CD4-positive, alpha-beta T cell (primary cell): Measurements from ENCODE around the gene HADHA. TPM values are rescaled to one million over a fixed set of nuclear protein-coding genes. Genes with fewer than 3 reads are reported as not detected.

Experiments
- ATAC-seq: fragments of 200-7000 bp; cut with Tn5 transposase; one replicate; pipeline ENCODE4 v1.10.0; 2022; ENCODE audit warnings: mild to moderate bottlenecking; ENCODE audit not compliant: poor library complexity
- CTCF ChIA-PET: fragments of 350-600 bp; sonication (Branson Sonifier 250); formaldehyde crosslinking; loops from one replicate; lab custom pipeline; 2021; ENCODE audit warnings: antibody characterized with exemption, inconsistent platforms; lab: Charles Lee
- POLR2A ChIA-PET: fragments of 350-600 bp; sonication (Branson Sonifier 250); formaldehyde crosslinking; loops from one replicate; lab custom pipeline; 2021; ENCODE audit warnings: antibody characterized with exemption, inconsistent platforms; lab: Charles Lee
- DNase-seq, 14 experiments: peaks; one replicate each; pipeline ENCODE4 v3.0.0-alpha.2; 2013 to 2020; ENCODE audit warnings: mixed read lengths in 2 of 14
- H3K27ac ChIP-seq, 2 donors: one replicate each; pipeline versions ENCODE4 v1.5.1 to v1.7.0; 2013; ENCODE audit warnings: low read length in 2 of 2, low read depth in 1 of 2, mild to moderate bottlenecking in 1 of 2
- H3K27me3 ChIP-seq, 2 experiments: 1 replicate in 1 of 2; 2 replicates in 1 of 2; pipeline versions ENCODE4 v1.6.1 to v1.7.0; 2013; ENCODE audit warnings: low read length in 2 of 2, control low read depth in 1 of 2, mild to moderate bottlenecking in 1 of 2, moderate library complexity in 1 of 2; ENCODE audit not compliant: insufficient read depth in 2 of 2, control insufficient read depth in 1 of 2
- H3K36me3 ChIP-seq: one replicate; pipeline ENCODE4 v1.6.1; 2013; ENCODE audit warnings: low read length, control low read depth; ENCODE audit not compliant: insufficient read depth
- H3K4me1 ChIP-seq: one replicate; pipeline ENCODE4 v1.6.1; 2013; ENCODE audit warnings: low read length, control low read depth; ENCODE audit not compliant: insufficient read depth
- H3K4me3 ChIP-seq: one replicate; pipeline ENCODE4 v1.5.1; 2013; ENCODE audit warnings: mild to moderate bottlenecking, low read length, moderate library complexity
- H3K9me3 ChIP-seq, 2 experiments: 1 replicate in 1 of 2; 2 replicates in 1 of 2; pipeline versions ENCODE4 v1.6.1 to v1.7.0; 2013; ENCODE audit warnings: low read length in 2 of 2, mild to moderate bottlenecking in 2 of 2, control low read depth in 1 of 2, moderate library complexity in 1 of 2; ENCODE audit not compliant: control insufficient read depth in 1 of 2, insufficient read depth in 1 of 2
- H3K27ac Mint-ChIP-seq: one replicate; pipeline ENCODE4 v1.8.0; 2020; ENCODE audit warnings: mixed read lengths
- H3K27me3 Mint-ChIP-seq: one replicate; pipeline ENCODE4 v1.8.0; 2021; ENCODE audit warnings: mixed read lengths
- H3K36me3 Mint-ChIP-seq: one replicate; pipeline ENCODE4 v1.8.0; 2021; ENCODE audit warnings: low read depth, mixed read lengths
- H3K4me1 Mint-ChIP-seq: one replicate; pipeline ENCODE4 v1.8.0; 2021; ENCODE audit warnings: low read depth, mixed read lengths
- H3K4me3 Mint-ChIP-seq: one replicate; pipeline ENCODE4 v1.8.0; 2020; ENCODE audit warnings: mild to moderate bottlenecking, mixed read lengths
- H3K9me3 Mint-ChIP-seq: one replicate; pipeline ENCODE4 v1.8.0; 2020; ENCODE audit warnings: mixed read lengths
- CTCF ChIP-seq: fragments of 200-600 bp; IDR thresholded peaks from one replicate; pipeline ENCODE4 v1.8.0; 2022; ENCODE audit warnings: antibody characterized with exemption, mild to moderate bottlenecking
- intact Hi-C, 2 experiments: fragments of 100-400 bp; cut with DNase I in 1 of 2; cut with micrococcal nuclease in 1 of 2; formaldehyde crosslinking; loops; one replicate each; pipeline versions ENCODE4 v1.15.1 to v1.9.0; 2023 to 2025; cut with DNase I, micrococcal nuclease
- total RNA-seq, 174 experiments: library from RNA in 2 of 174; stranded (reverse) in 2 of 174; gene quantifications; one replicate each; pipeline ENCODE4 v1.2.3 and lab custom pipeline; 2021 to 2026

HADHA gene
- total RNA-seq, 2 experiments from 2014 or later, result 72.4 to 73.7 TPM

DNA sequence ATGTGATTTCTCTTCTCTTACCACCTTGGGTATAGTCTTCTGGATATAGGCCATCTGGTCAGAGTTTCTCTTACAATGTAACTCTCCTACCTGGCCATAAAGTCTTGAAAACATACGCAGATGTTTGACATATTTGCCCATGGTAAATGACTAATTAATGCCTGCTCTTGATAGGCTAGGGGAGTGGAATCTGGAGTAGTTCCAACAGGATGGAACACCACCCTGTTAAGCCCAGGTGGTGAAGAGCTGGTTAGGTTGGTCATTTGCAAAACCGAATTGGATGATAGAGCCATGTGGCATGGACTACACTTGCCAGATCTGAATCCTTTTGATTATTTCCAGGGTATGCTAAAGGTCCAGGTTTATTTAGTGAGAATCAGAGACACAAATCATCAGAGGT is 36.8 kb upstream of the HADHA start:
- H3K9me3 Mint-ChIP-seq, result no peaks in the 10 kb centered on the region
- H3K4me3 ChIP-seq, result no peak overlapping the region
- no peaks in the 10 kb centered on the region for H3K9me3 ChIP-seq
- H3K27me3 Mint-ChIP-seq, result no peaks in the 10 kb centered on the region
- ChIA-PET POLR2A (no interaction called here), CTCF (no interaction called here)
- H3K27me3 ChIP-seq, result no peaks in the 10 kb centered on the region
- H3K4me3 Mint-ChIP-seq, result no peak overlapping the region
- ATAC-seq, result no peak
- peaks cover 87% of the 10 kb centered on the region for H3K36me3 Mint-ChIP-seq
- no peak overlapping the region for H3K27ac ChIP-seq
- no peak for TF ChIP-seq CTCF
- H3K4me1 ChIP-seq, result no peaks in the 10 kb centered on the region
- no peak for DNase-seq
- intact Hi-C loops, result no loop called here
- no peak overlapping the region for H3K27ac Mint-ChIP-seq
- peaks cover 74% of the 10 kb centered on the region for H3K36me3 ChIP-seq
- H3K4me1 Mint-ChIP-seq, result no peaks in the 10 kb centered on the region

GRCh38 chr2:26279886-26280285 is 35.5 kb upstream of the HADHA start:
- TF ChIP-seq CTCF, result no peak
- Mint-ChIP-seq H3K4me1 (no peaks in the 10 kb centered on the region), H3K9me3 (no peaks in the 10 kb centered on the region), H3K4me3 (no peak overlapping the region), H3K36me3 (peaks cover 90% of the 10 kb centered on the region), H3K27ac (no peak overlapping the region), H3K27me3 (no peaks in the 10 kb centered on the region)
- no peak overlapping the region for H3K27ac ChIP-seq
- no peaks in the 10 kb centered on the region for H3K4me1 ChIP-seq
- ChIA-PET CTCF (no interaction called here), POLR2A (no interaction called here)
- no peak overlapping the region for H3K4me3 ChIP-seq
- no peak for ATAC-seq
- no peak for DNase-seq
- H3K27me3 ChIP-seq, result no peaks in the 10 kb centered on the region
- intact Hi-C loops, result no loop called here
- H3K9me3 ChIP-seq, result no peaks in the 10 kb centered on the region
- H3K36me3 ChIP-seq, result peaks cover 74% of the 10 kb centered on the region

DNA sequence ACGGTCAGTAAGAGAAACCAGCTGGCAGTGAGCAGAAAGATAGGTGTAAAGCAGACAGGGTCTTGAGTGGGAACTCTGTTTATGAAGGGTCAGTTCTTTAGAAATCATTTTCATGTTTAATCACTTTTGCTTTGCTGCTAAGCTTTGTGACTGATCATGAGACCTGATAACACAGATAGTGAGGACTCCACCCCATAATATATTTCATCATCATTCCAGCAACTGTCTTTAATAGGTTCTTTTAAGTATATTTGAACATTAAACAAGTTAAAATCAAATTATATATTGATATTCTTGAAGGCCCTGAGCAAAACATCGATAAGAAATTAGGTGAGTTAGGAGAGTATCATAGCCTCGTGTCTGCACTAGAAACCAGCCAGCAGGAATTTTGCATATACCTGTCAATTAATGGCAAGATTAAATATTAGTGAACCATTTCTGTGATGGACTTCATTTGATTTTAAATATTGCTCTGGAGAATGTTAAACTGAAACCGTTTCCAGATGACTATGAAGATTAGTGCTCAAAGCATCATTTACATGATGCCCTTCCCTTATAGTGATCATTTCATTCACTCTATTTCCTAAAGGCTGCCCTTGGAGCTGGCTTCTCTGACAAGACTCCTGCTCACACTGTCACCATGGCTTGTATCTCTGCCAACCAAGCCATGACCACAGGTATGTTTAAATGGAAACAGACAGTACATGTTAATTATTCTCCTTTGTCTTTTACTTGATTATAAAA is 32.2 kb upstream of the HADHA start:
- no peaks in the 10 kb centered on the region for H3K4me1 ChIP-seq
- no peak overlapping the region for H3K4me3 ChIP-seq
- Mint-ChIP-seq H3K4me1 (no peaks in the 10 kb centered on the region), H3K9me3 (no peaks in the 10 kb centered on the region), H3K4me3 (no peak overlapping the region), H3K36me3 (peaks cover 73% of the 10 kb centered on the region), H3K27me3 (no peaks in the 10 kb centered on the region), H3K27ac (no peak overlapping the region)
- H3K9me3 ChIP-seq, result no peaks in the 10 kb centered on the region
- ChIA-PET CTCF (interaction anchor here (1.1 kb wide), 1 partner anchor 70 kb away, joined by 3 read pairs; the partner anchor contains the start of genes ADGRF3 and SELENOI), POLR2A (interaction anchor here (0.7 kb wide), 1 partner anchor 135 kb away, joined by 3 read pairs; no protein-coding TSS in a partner anchor)
- ATAC-seq (no peak), DNase-seq (no peak)
- H3K27ac ChIP-seq, result no peak overlapping the region
- H3K27me3 ChIP-seq, result no peaks in the 10 kb centered on the region
- peaks cover 64% of the 10 kb centered on the region for H3K36me3 ChIP-seq
- no peak for TF ChIP-seq CTCF
- intact Hi-C loops, result no loop called here
